ENCODE measurements around the gene NXPE2. TPM values are rescaled to one million over a fixed set of nuclear protein-coding genes. Genes with fewer than 3 reads are reported as not detected.

Gene NXPE2
- total and polyA plus RNA-seq, 9 donors, result 0.10 to 1.5 (median 0.52) TPM

DNA sequence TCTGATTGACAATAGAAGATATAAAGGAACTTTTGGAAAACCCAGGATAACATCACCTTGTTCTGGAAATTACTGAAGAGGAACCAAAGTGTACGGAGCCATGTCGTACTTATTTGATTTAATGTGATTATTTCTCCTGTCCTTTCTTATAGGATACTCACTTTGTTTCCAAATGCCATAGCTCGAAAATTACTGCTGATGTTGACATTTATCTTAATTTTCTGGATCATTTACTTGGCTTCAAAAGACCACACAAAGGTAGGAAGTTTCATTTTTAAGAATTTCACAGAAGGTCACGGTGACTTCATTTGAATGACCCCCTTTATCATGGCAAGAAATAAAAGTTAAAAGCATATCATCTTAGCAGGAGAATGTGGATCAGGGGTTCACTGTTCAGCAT, 1.2 kb downstream of the NXPE2 start:
- no peaks in the 10 kb centered on the region for H3K4me1 ChIP-seq (ENCODE audit: insufficient read depth)
- H3K36me3 ChIP-seq, result no peaks in the 10 kb centered on the region
- no peak overlapping the region for H3K27ac ChIP-seq
- intact Hi-C loops (cut with DNase I), result no loop called here
- H3K27me3 ChIP-seq, result no peaks in the 10 kb centered on the region
- no peak overlapping the region for H3K4me3 ChIP-seq
- no peak for TF ChIP-seq POLR2A (IDR thresholded peaks at IDR 0.05)
- TF ChIP-seq EP300 (IDR thresholded peaks at IDR 0.05), result no peak
- TF ChIP-seq, protein P1, sequence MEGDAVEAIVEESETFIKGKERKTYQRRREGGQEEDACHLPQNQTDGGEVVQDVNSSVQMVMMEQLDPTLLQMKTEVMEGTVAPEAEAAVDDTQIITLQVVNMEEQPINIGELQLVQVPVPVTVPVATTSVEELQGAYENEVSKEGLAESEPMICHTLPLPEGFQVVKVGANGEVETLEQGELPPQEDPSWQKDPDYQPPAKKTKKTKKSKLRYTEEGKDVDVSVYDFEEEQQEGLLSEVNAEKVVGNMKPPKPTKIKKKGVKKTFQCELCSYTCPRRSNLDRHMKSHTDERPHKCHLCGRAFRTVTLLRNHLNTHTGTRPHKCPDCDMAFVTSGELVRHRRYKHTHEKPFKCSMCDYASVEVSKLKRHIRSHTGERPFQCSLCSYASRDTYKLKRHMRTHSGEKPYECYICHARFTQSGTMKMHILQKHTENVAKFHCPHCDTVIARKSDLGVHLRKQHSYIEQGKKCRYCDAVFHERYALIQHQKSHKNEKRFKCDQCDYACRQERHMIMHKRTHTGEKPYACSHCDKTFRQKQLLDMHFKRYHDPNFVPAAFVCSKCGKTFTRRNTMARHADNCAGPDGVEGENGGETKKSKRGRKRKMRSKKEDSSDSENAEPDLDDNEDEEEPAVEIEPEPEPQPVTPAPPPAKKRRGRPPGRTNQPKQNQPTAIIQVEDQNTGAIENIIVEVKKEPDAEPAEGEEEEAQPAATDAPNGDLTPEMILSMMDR (IDR thresholded peaks at IDR 0.05), result no peak
- no peak for DNase-seq
- WGBS, 3 donors, result 63 to 77% (median 68%) methylated on average over 4 of the region's 4 CpGs
- no peaks in the 10 kb centered on the region for H3K9me3 ChIP-seq

DNA sequence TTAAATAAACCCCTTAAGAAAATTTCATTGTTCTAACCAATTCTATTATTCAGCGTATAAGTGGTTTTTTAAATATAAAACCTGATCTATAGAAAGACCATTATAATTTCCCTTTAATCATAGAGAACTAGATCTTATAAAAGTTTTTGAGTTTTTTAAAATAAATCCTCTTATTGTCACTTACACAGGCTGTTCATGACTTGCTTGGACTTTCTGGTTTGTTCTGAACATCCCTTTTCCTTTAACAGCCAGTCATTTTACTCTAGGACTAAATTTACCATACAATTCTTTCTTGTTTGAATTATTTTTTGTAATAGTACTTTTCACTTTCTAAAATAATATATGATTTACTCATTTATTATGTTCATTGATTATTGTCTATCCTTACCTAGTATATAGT, 4.7 kb downstream of the NXPE2 start:
- Histone ChIP-seq H3K4me3 (no peak overlapping the region), H3K4me1 (ENCODE audit: insufficient read depth) (no peaks in the 10 kb centered on the region), H3K27me3 (no peaks in the 10 kb centered on the region), H3K9me3 (no peaks in the 10 kb centered on the region), H3K27ac (no peak overlapping the region), H3K36me3 (no peaks in the 10 kb centered on the region)
- intact Hi-C loops (cut with DNase I), result no loop called here
- TF ChIP-seq POLR2A (IDR thresholded peaks at IDR 0.05), result no peak
- TF ChIP-seq EP300 (IDR thresholded peaks at IDR 0.05), result no peak
- TF ChIP-seq, protein P1 (IDR thresholded peaks at IDR 0.05), result no peak
- 91 to 100% (median 96%) methylated on average over 1 of the region's 1 CpG for WGBS, 3 donors
- no peak for DNase-seq

DNA sequence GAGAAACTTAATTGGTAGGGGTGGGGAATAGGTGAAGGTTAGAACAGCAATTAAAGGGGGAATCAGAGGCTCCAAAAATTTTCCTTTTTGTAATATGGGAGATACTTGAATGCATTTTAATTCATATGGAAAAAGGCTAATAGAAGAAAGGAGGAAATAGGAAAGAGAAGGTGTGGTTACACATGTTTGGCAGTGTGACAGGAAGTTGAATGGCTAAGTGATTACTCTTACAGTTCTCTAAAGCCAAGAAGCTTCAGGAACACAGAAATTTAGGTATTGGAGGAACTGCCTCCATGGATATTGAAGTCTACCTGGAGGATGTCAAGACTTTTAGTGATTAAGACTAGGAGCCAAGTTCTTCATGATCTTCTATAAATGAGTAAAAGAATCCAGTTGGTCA, 6.3 kb downstream of the NXPE2 start:
- Histone ChIP-seq H3K27me3 (no peaks in the 10 kb centered on the region), H3K27ac (no peak overlapping the region), H3K9me3 (no peaks in the 10 kb centered on the region), H3K4me3 (no peak overlapping the region), H3K36me3 (no peaks in the 10 kb centered on the region), H3K4me1 (ENCODE audit: insufficient read depth) (no peaks in the 10 kb centered on the region)
- TF ChIP-seq EP300 (IDR thresholded peaks at IDR 0.05), result no peak
- TF ChIP-seq, protein P1 (IDR thresholded peaks at IDR 0.05), result no peak
- TF ChIP-seq POLR2A (IDR thresholded peaks at IDR 0.05), result no peak
- intact Hi-C loops (cut with DNase I), result no loop called here
- DNase-seq, result no peak

DNA sequence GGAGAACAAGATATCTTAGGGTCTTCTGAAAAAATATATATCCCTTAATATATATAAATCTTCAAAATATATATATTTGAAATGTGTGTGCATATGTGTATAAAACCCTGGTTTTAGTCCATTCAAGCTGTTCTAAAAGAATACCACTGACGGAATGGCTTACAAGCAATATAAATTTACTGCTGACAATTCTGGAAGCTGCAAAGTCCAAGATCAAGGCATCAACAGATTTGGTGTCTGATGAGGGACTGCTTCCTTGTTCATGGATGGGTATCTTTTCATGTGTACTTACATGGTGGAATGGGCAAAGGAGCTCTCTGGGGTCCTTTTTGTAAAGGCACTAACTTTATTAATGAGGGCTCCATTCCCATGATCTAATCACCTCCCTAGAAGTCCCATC, 6.8 kb downstream of the NXPE2 start:
- no peak for TF ChIP-seq EP300 (IDR thresholded peaks at IDR 0.05)
- no peak for TF ChIP-seq POLR2A (IDR thresholded peaks at IDR 0.05)
- TF ChIP-seq, protein P1 (IDR thresholded peaks at IDR 0.05), result no peak

More for the DNA sequence above, 6.8 kb downstream of the NXPE2 start:
- DNase-seq, result no peak
- Histone ChIP-seq H3K4me3 (no peak overlapping the region), H3K27me3 (no peaks in the 10 kb centered on the region), H3K36me3 (no peaks in the 10 kb centered on the region), H3K9me3 (no peaks in the 10 kb centered on the region), H3K27ac (no peak overlapping the region), H3K4me1 (ENCODE audit: insufficient read depth) (no peaks in the 10 kb centered on the region)
- intact Hi-C loops (cut with DNase I), result no loop called here
- 86 to 95% (median 94%) methylated on average over 1 of the region's 1 CpG for WGBS, 3 donors

All from ovary (tissue), 9 donors.